ENCODE results near the gene RPS6KC1. TPM values are rescaled to one million over a fixed set of nuclear protein-coding genes. Genes with fewer than 3 reads are reported as not detected.
A peak's percentile ranks its signal among the peaks of the same experiment; 100 is the strongest.

The RPS6KC1 gene
- total and polyA plus RNA-seq, 4 donors: 2.9 to 41.6 (median 11.1) TPM

GRCh38 chr1:213260311-213261075 is 209.5 kb downstream of the RPS6KC1 start:
- Histone ChIP-seq H3K27ac (ENCODE audit: low read depth in 1 of 2, low read length in 1 of 2) (no peak overlapping the region), H3K36me3 (ENCODE audit: control insufficient read depth in 4 of 4, insufficient read depth in 4 of 4, low read length in 4 of 4) (peaks cover 0 to 7% (median 0%) of the 10 kb centered on the region in 4 donors), H3K4me1 (ENCODE audit: control insufficient read depth in 5 of 5, insufficient read depth in 5 of 5, low read length in 5 of 5) (no peaks in the 10 kb centered on the region), H3K9ac (ENCODE audit: insufficient read depth in 1 of 2, low read length in 2 of 2) (no peak overlapping the region), H3K4me3 (no peak overlapping the region), H3K9me3 (ENCODE audit: control insufficient read depth in 4 of 4, insufficient read depth in 3 of 4, low read length in 3 of 4) (no peaks in the 10 kb centered on the region), H3K27me3 (ENCODE audit: control insufficient read depth in 3 of 3, insufficient read depth in 3 of 3, low read length in 2 of 3) (no peaks in the 10 kb centered on the region)
- WGBS, 2 donors: 69 to 78% methylated on average over 5 of the region's 5 CpGs
- ATAC-seq (ENCODE audit: insufficient read depth, low FRiP score): no peak
- no peak for TF ChIP-seq CTCF (IDR thresholded peaks at IDR 0.05; ENCODE audit: control extremely low read depth, extremely low read depth)
- DNase-seq: no peak

- Histone ChIP-seq H3K4me3 (no peak overlapping the region), H3K9ac (ENCODE audit: insufficient read depth in 1 of 2, low read length in 2 of 2) (no peak overlapping the region), H3K9me3 (ENCODE audit: control insufficient read depth in 4 of 4, insufficient read depth in 3 of 4, low read length in 3 of 4) (peaks cover 0 to 4% (median 0%) of the 10 kb centered on the region in 4 donors), H3K36me3 (ENCODE audit: control insufficient read depth in 4 of 4, insufficient read depth in 4 of 4, low read length in 4 of 4) (peaks cover 0 to 13% (median 7%) of the 10 kb centered on the region in 4 donors), H3K4me1 (ENCODE audit: control insufficient read depth in 5 of 5, insufficient read depth in 5 of 5, low read length in 5 of 5) (no peaks in the 10 kb centered on the region), H3K27ac (ENCODE audit: low read depth in 1 of 2, low read length in 1 of 2) (no peak overlapping the region), H3K27me3 (ENCODE audit: control insufficient read depth in 3 of 3, insufficient read depth in 3 of 3, low read length in 2 of 3) (no peaks in the 10 kb centered on the region)
- WGBS, 2 donors: 85 to 89% methylated on average over 1 of the region's 1 CpG
- DNase-seq (peak in 2 of 3 donors; percentile 19 to 31), ATAC-seq (ENCODE audit: insufficient read depth, low FRiP score) (no peak)
- TF ChIP-seq CTCF (IDR thresholded peaks at IDR 0.05; ENCODE audit: control extremely low read depth, extremely low read depth): no peak
Measured at GRCh38 chr1:213264531-213264930, 213.5 kb downstream of the RPS6KC1 start.

- no peaks in the 10 kb centered on the region for H3K4me1 ChIP-seq (ENCODE audit: control insufficient read depth in 5 of 5, insufficient read depth in 5 of 5, low read length in 5 of 5)
- no peak overlapping the region for H3K4me3 ChIP-seq
- H3K9me3 ChIP-seq (ENCODE audit: control insufficient read depth in 4 of 4, insufficient read depth in 3 of 4, low read length in 3 of 4): peaks cover 0 to 4% (median 0%) of the 10 kb centered on the region in 4 donors
- H3K27ac ChIP-seq (ENCODE audit: low read depth in 1 of 2, low read length in 1 of 2): no peak overlapping the region
- DNase-seq (no peak), ATAC-seq (ENCODE audit: insufficient read depth, low FRiP score) (no peak)
- no peaks in the 10 kb centered on the region for H3K27me3 ChIP-seq (ENCODE audit: control insufficient read depth in 3 of 3, insufficient read depth in 3 of 3, low read length in 2 of 3)
- no peak overlapping the region for H3K9ac ChIP-seq (ENCODE audit: insufficient read depth in 1 of 2, low read length in 2 of 2)
- no peak for TF ChIP-seq CTCF (IDR thresholded peaks at IDR 0.05; ENCODE audit: control extremely low read depth, extremely low read depth)
- peaks cover 0 to 13% (median 9%) of the 10 kb centered on the region in 4 donors for H3K36me3 ChIP-seq (ENCODE audit: control insufficient read depth in 4 of 4, insufficient read depth in 4 of 4, low read length in 4 of 4)
- 90 to 94% methylated on average over 2 of the region's 2 CpGs for WGBS, 2 donors
Measured at GRCh38 chr1:213266983-213267772, 216.1 kb downstream of the RPS6KC1 start.
